Stimulated activated CD8-positive, alpha-beta memory T cell treated with anti-CD3 and anti-CD28 coated beads, Interleukin-12 subunit alpha, Interleukin-12 subunit beta, amount 100 ng/mL, for 24 hours (primary cell): ENCODE results near the gene TNFRSF12A.
"Not testable (repeated sequence)": the region's sequence is repeated elsewhere in the genome, so short reads cannot be mapped to it uniquely, and the experiment has no call there.

Experiments
- DNase-seq: peaks from one replicate; pipeline ENCODE4 v3.0.0-alpha.2; 2020; ENCODE audit errors: extremely low read depth

TNFRSF12A gene

GRCh38 chr16:3049921-3050481, 29.8 kb downstream of the TNFRSF12A start:
- no peak for DNase-seq

GRCh38 chr16:3050487-3050886, 30.3 kb downstream of the TNFRSF12A start:
- DNase-seq, result no peak

GRCh38 chr16:3051009-3051408, 30.8 kb downstream of the TNFRSF12A start:
- DNase-seq, result no peak

- DNase-seq, result no peak
Measured at GRCh38 chr16:3051494-3051893, 31.3 kb downstream of the TNFRSF12A start.

- not testable (repeated sequence) for DNase-seq
Measured at GRCh38 chr16:3052571-3053329, 32.6 kb downstream of the TNFRSF12A start.

- not testable (repeated sequence) for DNase-seq
Measured at GRCh38 chr16:3053330-3053710, 33.2 kb downstream of the TNFRSF12A start.

DNA sequence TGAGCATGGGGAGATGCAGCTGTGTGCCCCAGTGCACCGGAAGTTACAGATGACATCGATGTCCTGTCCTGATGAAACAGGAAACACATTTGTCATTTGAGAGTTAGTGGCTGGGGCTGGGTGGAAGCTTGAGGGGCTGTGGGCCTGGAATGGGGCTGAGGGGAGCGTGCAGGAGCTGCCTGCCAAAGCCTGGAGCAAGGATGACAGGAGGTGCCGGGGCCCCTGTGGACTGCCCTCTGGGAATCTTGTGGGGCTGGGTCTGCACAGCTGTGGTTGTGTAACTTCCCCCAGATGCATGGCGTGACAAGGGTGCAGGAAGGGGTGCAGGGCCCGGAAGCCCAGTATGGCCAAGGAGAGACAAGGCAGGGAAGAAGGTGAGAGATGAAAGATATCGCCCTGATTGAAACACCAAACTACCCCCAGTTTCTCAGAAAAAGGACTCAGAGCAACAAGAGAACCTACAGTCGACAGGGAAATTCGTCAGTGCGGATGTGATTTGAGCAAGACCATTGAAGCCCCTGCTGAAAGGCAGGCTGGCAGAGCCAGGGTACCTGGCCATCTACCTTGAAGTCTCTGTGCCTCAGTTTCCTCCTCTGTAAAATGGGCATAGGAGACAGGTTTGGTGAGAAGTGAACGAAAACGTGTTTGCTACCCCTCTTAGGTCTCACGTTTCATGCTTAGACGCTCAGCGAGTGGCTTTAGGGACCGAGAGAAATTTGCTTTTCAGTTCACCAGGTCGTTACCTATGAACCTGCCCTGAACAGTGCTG, 35.0 kb downstream of the TNFRSF12A start:
- no peak for DNase-seq

DNA sequence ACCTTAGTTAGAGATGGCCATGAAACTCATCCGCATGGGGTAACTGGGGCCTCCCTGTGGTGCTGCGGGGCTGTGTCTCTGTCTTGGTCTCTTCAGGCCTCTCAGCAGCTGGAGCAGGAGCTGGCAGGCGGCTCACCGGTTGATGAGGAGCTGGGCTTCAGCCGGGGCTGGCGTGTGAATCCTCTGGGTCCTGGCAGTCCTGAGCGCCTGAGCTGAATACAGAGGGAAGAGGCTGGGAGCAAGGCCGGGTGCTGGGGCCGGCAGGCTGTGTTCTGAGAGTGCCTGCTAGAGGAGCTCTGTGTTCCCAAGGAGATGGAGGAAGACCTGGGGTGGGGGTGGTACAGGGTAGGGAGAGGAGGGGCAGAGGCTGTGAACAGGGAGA, 35.6 kb downstream of the TNFRSF12A start:
- not testable (repeated sequence) for DNase-seq

- DNase-seq, result no peak
Measured at GRCh38 chr16:3056336-3057180, 36.4 kb downstream of the TNFRSF12A start.

DNA sequence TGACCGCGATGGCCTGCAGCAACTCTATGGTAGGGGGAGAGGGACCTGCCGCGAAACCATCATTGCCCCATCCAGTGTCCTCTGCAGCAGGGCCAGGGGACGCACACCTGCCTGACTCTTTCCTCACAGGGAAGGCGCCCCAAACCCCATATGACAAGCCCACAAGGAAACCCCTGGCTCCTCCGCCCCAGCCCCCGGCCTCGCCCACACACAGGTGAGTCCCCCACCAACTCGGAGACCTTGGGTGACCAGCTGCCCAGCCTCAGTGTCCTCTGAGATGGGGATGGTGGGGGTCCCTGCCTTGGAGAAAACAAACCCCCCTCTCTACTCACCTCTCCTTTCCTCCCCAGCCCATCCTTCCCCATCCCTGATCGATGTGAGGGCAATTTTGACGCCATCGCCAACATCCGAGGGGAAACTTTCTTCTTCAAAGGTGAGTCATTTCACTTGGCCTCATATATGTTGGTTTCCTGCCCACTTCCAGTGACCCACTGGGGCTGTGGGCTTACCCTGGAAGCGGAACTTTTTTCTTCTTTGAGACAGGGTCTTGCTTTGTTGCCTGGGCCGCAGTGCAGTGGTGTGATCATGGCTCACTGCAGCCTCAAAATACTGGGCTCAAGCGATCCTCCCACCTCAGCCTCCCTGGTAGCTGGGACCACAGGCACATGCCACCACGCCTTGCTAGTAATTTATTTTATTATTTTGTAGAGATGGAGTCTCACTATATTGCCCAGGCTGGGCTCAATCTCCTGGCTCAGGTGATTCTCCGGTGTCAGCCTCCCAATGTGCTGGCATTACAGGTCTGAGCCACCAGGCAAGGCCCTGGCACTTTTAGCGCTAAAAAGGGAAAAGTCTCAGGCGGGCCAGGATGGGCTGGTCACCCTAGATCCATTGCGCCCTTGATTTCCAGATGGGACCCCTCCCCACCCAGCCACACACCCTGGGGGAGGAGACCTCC, 37.3 kb downstream of the TNFRSF12A start:
- no peak for DNase-seq

GRCh38 chr16:3058139-3059030, 38.2 kb downstream of the TNFRSF12A start:
- no peak for DNase-seq

GRCh38 chr16:3059041-3059722, 39.0 kb downstream of the TNFRSF12A start:
- DNase-seq, result peak; percentile 65

- DNase-seq, result no peak
Measured at GRCh38 chr16:3059723-3060242, 39.6 kb downstream of the TNFRSF12A start.

GRCh38 chr16:3060339-3061127, 40.4 kb downstream of the TNFRSF12A start:
- no peak for DNase-seq

DNA sequence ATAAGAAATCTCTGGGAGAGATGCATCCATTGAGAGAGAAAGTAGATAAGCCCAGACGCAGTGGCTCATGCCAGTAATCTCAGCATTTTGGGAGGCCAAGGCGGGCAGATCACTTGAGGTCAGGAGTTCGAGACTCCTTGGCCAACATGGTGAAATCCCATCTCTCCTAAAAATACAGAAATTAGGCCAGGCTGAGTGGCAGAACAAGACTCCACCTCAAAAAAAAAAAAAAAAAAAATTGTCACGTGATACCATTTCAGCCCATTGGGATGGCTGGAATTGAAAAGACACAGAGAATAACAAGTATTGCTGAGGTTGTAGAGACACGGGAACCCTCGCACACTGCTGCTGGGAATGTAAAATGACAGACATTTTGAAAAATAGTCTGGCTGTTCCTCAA, 42.4 kb downstream of the TNFRSF12A start:
- DNase-seq, result no peak

GRCh38 chr16:3063625-3064386, 43.6 kb downstream of the TNFRSF12A start:
- no peak for DNase-seq

GRCh38 chr16:3065069-3065741, 45.0 kb downstream of the TNFRSF12A start, which contains the start of gene IL32:
Gene IL32, plus strand, starts transcription at chr16:3065640. Its CDS starts 172 bp downstream, at chr16:3065812.
- DNase-seq, result no peak
